ENCODE measurements around the gene NES.
A peak's percentile ranks its signal among the peaks of the same experiment; 100 is the strongest.

NES gene

GRCh38 chr1:156618853-156619581 is 58.2 kb downstream of the NES start, which contains the start of gene HAPLN2:
Gene HAPLN2 (plus strand): TSS chr1:156619415. CDS start chr1:156623491, 4,076 bp downstream.
- peak; percentile 28 for DNase-seq
